ENCODE measurements around the gene BMPR2. TPM values are rescaled to one million over a fixed set of nuclear protein-coding genes. Genes with fewer than 3 reads are reported as not detected.

Gene BMPR2
- total and polyA plus RNA-seq, 4 donors, result 4.3 to 16.2 (median 7.7) TPM

- WGBS, result 74% methylated on average over 1 of the region's 1 CpG
Observed at GRCh38 chr2:202564226-202564625, 188.1 kb downstream of the BMPR2 start.

GRCh38 chr2:202566286-202566685 is 190.2 kb downstream of the BMPR2 start:
- 58% methylated on average over 2 of the region's 2 CpGs for WGBS
- no peak for DNase-seq (ENCODE audit: low spot score)
- no peak for TF ChIP-seq EGR1 (IDR thresholded peaks at IDR 0.05; ENCODE audit: low read depth in 2 of 2)
- no peak for TF ChIP-seq HNF4G (IDR thresholded peaks at IDR 0.05)
- no peak for TF ChIP-seq FOXA2 (IDR thresholded peaks at IDR 0.05)
- no peak for TF ChIP-seq MAX (IDR thresholded peaks at IDR 0.05)
- TF ChIP-seq YY1 (IDR thresholded peaks at IDR 0.05), result no peak
- TF ChIP-seq HNF4A (conservative IDR thresholded peaks at IDR 0.05), result no peak
- no peak for TF ChIP-seq TAF1 (conservative IDR thresholded peaks at IDR 0.05)
- no peak for TF ChIP-seq FOXA1 (IDR thresholded peaks at IDR 0.05)
- TF ChIP-seq NR2F2 (IDR thresholded peaks at IDR 0.05), result no peak
- TF ChIP-seq RXRA (IDR thresholded peaks at IDR 0.05), result no peak
- no peak for TF ChIP-seq CTCF (IDR thresholded peaks at IDR 0.05; ENCODE audit: low read depth, low read length, missing input control)
- TF ChIP-seq GABPA (IDR thresholded peaks at IDR 0.05 in 1 of 2, conservative IDR thresholded peaks at IDR 0.05 in 1 of 2), result no peak
- TF ChIP-seq RAD21 (IDR thresholded peaks at IDR 0.05), result no peak
- TF ChIP-seq JUND (IDR thresholded peaks at IDR 0.05), result no peak
- no peak for TF ChIP-seq ZBTB33 (IDR thresholded peaks at IDR 0.05)
- H3K9ac ChIP-seq (ENCODE audit: low read depth in 1 of 2, low read length in 2 of 2), result no peak overlapping the region
- no peak overlapping the region for H3K4me3 ChIP-seq (ENCODE audit: low read depth in 1 of 3, low read length in 3 of 3)
- H3K27me3 ChIP-seq (ENCODE audit: control insufficient read depth in 4 of 4, insufficient read depth in 4 of 4, low read length in 3 of 4), result no peaks in the 10 kb centered on the region
- no peaks in the 10 kb centered on the region for H3K9me3 ChIP-seq (ENCODE audit: control insufficient read depth in 4 of 4, low read length in 3 of 4)
- H3K4me1 ChIP-seq (ENCODE audit: control insufficient read depth in 4 of 4, insufficient read depth in 4 of 4, low read length in 3 of 4), result no peaks in the 10 kb centered on the region
- H3K36me3 ChIP-seq (ENCODE audit: control insufficient read depth in 4 of 4, insufficient read depth in 3 of 4, low read depth in 1 of 4, low read length in 3 of 4), result no peaks in the 10 kb centered on the region
- H3K27ac ChIP-seq (ENCODE audit: low read depth in 1 of 2, low read length in 2 of 2), result no peak overlapping the region

More at GRCh38 chr2:202564226-202564625, 188.1 kb downstream of the BMPR2 start:
- no peak for DNase-seq (ENCODE audit: low spot score)
- no peak overlapping the region for H3K9ac ChIP-seq (ENCODE audit: low read depth in 1 of 2, low read length in 2 of 2)
- H3K27me3 ChIP-seq (ENCODE audit: control insufficient read depth in 4 of 4, insufficient read depth in 4 of 4, low read length in 3 of 4), result no peaks in the 10 kb centered on the region
- H3K4me1 ChIP-seq (ENCODE audit: control insufficient read depth in 4 of 4, insufficient read depth in 4 of 4, low read length in 3 of 4), result no peaks in the 10 kb centered on the region
- peaks cover 0 to 10% (median 4%) of the 10 kb centered on the region in 4 donors for H3K36me3 ChIP-seq (ENCODE audit: control insufficient read depth in 4 of 4, insufficient read depth in 3 of 4, low read depth in 1 of 4, low read length in 3 of 4)
- TF ChIP-seq MAX (IDR thresholded peaks at IDR 0.05) (no peak), RAD21 (IDR thresholded peaks at IDR 0.05) (no peak), TAF1 (conservative IDR thresholded peaks at IDR 0.05) (no peak), GABPA (IDR thresholded peaks at IDR 0.05 in 1 of 2, conservative IDR thresholded peaks at IDR 0.05 in 1 of 2) (no peak), EGR1 (IDR thresholded peaks at IDR 0.05; ENCODE audit: low read depth in 2 of 2) (no peak), HNF4A (conservative IDR thresholded peaks at IDR 0.05) (no peak), RXRA (IDR thresholded peaks at IDR 0.05) (no peak), FOXA2 (IDR thresholded peaks at IDR 0.05) (no peak), NR2F2 (IDR thresholded peaks at IDR 0.05) (no peak), YY1 (IDR thresholded peaks at IDR 0.05) (no peak), JUND (IDR thresholded peaks at IDR 0.05) (no peak)
- H3K9me3 ChIP-seq (ENCODE audit: control insufficient read depth in 4 of 4, low read length in 3 of 4), result no peaks in the 10 kb centered on the region
- H3K4me3 ChIP-seq (ENCODE audit: low read depth in 1 of 3, low read length in 3 of 3), result no peak overlapping the region
- no peak overlapping the region for H3K27ac ChIP-seq (ENCODE audit: low read depth in 1 of 2, low read length in 2 of 2)

Measured in liver (tissue), 9 donors.